ENCODE data around the gene NOTCH1. TPM values are rescaled to one million over a fixed set of nuclear protein-coding genes. Genes with fewer than 3 reads are reported as not detected.
A peak's percentile ranks its signal among the peaks of the same experiment; 100 is the strongest.

NOTCH1 gene
- 10 to 100 TPM; 71.6 to 84.2 TPM for total RNA-seq

DNA sequence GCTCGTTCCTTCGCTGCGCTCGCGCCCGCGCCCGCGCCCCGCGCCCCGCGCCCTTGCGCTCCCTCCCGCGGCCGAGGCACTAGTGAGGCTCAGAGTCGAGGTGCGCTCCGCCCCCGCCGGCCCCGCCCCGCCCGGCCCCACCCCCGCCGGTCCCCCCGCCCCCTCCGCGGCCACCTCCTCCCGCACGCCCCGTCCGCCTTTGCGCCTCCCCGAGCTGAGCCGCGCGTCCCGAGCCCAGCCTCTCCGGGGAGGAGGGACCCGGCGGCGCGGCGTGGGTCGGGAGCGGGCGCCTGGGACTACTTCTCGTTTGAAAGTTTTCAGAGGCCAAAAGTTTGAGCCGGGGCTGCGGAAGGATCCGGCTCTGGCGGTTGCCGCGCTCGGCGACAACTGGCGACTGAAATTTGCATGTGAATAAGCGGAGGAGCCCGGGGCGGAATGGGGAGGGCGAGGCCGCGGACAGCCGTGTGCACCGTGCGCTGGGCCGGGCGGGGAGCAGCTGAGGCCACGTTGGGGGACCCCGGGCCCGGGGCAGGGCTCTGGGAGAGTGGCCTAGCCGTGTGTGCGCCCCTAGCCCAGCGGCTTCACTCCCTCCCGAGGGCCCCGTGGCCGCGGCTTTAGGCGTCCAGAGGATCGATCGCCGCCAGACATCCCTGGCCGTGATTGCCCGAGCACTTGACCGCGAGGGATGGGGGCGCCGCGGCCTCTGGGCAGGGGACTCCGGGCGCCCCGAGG is at the start of gene NOTCH1:
TSS of gene NOTCH1 (minus strand) at position 84 of the 732 bp plus-strand sequence. CDS start 262 bp downstream, outside the sequence.
- ATAC-seq (replicated peaks in 1 of 2) (peak; percentile 72 to 75), DNase-seq (peak; percentile 88 to 92)
- no peaks in the 10 kb centered on the region for H3K9me3 Mint-ChIP-seq
- peaks cover 0 to 4% of the 10 kb centered on the region in 2 donors for H3K36me3 Mint-ChIP-seq (ENCODE audit: insufficient read depth in 2 of 2)
- H3K27ac Mint-ChIP-seq = no peak within 1 kb of the TSS
- H3K27me3 Mint-ChIP-seq (ENCODE audit: low read depth) = no peaks in the 10 kb centered on the region
- peaks cover 50% of the 10 kb centered on the region for H3K4me1 Mint-ChIP-seq (ENCODE audit: low read depth)
- peak within 1 kb of the TSS; percentile 92 to 95 for H3K4me3 Mint-ChIP-seq

DNA sequence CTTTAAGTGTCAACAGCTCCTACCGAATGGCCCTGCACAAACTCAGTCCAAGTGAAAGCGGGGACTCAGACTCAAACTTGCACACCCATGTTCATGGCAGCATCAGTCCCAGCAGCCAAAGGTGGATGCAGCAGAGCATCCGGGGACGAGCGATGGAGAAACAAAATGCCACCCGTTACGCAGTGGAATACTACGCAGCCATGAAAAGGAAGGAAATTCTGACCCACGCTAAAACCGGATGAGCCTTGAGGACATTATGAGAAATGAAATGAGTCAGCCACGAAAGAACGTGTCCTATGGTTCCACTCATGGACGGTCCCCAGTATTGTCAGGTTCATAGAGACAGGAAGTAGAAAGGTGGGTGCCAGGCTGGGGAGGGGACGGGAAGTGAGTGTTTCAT is 48.6 kb upstream of the NOTCH1 start:
- no peaks in the 10 kb centered on the region for H3K27me3 Mint-ChIP-seq (ENCODE audit: low read depth)
- H3K36me3 Mint-ChIP-seq (ENCODE audit: insufficient read depth in 2 of 2) = no peaks in the 10 kb centered on the region
- no peak for ATAC-seq (replicated peaks in 1 of 2)
- H3K27ac Mint-ChIP-seq = no peak overlapping the region
- H3K9me3 Mint-ChIP-seq = no peaks in the 10 kb centered on the region
- H3K4me3 Mint-ChIP-seq = no peak overlapping the region
- DNase-seq = no peak
- H3K4me1 Mint-ChIP-seq (ENCODE audit: low read depth) = no peaks in the 10 kb centered on the region

DNA sequence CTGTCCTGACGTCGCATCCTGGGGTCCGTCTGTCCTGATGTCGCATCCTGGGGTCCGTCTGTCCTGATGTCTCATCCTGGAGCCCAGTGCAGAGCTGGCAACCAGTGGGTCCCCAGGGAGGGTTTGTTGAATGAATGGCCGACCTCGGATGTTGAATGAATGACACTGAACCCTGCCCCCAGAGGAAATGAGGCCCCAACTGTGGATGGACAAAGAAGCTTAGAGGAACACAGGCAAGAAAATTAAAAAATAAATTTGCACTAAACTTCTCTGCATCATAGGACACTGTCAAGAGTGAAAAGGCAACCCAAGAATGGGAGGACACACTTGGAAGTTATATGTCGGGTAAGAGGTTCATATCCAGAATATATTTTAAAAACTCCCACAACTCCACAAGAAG is 47.7 kb upstream of the NOTCH1 start:
- Mint-ChIP-seq H3K9me3 (no peaks in the 10 kb centered on the region), H3K27ac (no peak overlapping the region), H3K36me3 (ENCODE audit: insufficient read depth in 2 of 2) (no peaks in the 10 kb centered on the region), H3K4me3 (no peak overlapping the region), H3K27me3 (ENCODE audit: low read depth) (no peaks in the 10 kb centered on the region), H3K4me1 (ENCODE audit: low read depth) (peaks cover 8% of the 10 kb centered on the region)
- no peak for ATAC-seq (replicated peaks in 1 of 2)
- DNase-seq = no peak

DNA sequence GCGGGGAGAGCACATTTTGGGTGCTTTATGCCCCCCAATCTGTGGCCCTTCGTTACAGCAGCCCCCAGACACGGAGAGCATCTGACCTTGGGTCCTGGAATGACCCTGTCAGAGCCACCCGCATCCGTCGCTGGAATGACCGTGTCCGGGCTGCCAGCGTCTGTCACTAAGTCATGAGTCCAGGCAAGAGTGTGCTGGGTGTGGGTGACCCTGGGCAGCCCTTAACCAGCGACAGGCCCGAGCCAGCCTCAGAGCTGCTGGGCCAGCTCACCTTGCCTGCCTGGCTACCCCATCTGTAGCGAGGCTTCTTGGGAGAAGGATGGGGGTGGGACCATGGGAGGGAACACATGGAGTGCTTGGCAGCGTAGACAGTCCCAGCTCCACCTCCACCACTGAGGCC is 46.8 kb upstream of the NOTCH1 start:
- Mint-ChIP-seq H3K27me3 (ENCODE audit: low read depth) (no peaks in the 10 kb centered on the region), H3K4me3 (no peak overlapping the region), H3K9me3 (no peaks in the 10 kb centered on the region), H3K36me3 (ENCODE audit: insufficient read depth in 2 of 2) (no peaks in the 10 kb centered on the region), H3K27ac (no peak overlapping the region), H3K4me1 (ENCODE audit: low read depth) (peaks cover 14% of the 10 kb centered on the region)
- ATAC-seq (replicated peaks in 1 of 2) (no peak), DNase-seq (no peak)

DNA sequence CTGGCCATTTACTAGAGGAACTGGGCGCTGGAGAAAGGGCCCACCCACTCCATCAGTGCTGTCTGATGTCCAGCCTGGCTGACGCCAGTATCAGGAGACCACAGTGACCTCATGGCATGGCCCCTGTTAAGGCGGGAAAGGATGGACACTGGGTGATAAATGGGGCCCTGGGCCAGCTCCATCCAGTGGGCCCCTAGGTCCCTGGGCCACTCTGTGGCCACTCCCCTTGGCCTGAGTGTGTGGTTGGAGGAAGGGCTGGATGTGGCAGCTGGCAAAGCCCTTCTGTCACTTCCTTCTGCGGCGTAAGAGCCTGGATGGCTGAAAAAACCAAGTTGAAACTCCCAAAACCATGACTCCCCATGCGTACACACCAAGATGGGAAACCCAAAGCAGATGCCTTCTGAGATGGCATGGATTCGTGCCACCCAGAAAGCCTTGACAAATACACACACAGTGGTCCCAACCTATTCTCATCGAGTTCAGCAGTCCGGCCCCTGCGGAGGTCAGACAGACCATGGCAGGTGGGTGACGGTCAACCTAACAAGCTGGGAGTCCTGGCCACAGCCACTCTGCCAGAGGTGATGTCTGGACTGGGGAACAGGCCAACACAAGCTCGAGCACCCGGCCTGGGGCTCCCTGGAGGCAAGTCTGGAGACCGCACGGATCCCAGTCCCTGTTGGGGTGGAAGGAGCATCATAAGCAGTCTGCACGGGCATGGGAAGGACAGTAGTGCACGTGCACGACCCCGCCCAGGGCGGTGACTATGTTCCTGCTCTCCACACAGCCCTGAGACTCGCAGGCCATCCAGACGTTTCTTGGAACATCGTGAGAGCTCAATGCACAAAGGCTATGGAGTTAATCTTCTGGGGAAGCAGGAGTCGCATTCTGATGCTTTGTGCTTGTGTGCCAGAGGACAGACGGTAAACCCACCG is 45.2 kb upstream of the NOTCH1 start:
- no peak for DNase-seq
- Mint-ChIP-seq H3K4me3 (no peak overlapping the region), H3K36me3 (ENCODE audit: insufficient read depth in 2 of 2) (no peaks in the 10 kb centered on the region), H3K4me1 (ENCODE audit: low read depth) (peaks cover 14% of the 10 kb centered on the region), H3K27me3 (ENCODE audit: low read depth) (no peaks in the 10 kb centered on the region), H3K27ac (no peak overlapping the region), H3K9me3 (no peaks in the 10 kb centered on the region)
- ATAC-seq (replicated peaks in 1 of 2) = no peak

DNA sequence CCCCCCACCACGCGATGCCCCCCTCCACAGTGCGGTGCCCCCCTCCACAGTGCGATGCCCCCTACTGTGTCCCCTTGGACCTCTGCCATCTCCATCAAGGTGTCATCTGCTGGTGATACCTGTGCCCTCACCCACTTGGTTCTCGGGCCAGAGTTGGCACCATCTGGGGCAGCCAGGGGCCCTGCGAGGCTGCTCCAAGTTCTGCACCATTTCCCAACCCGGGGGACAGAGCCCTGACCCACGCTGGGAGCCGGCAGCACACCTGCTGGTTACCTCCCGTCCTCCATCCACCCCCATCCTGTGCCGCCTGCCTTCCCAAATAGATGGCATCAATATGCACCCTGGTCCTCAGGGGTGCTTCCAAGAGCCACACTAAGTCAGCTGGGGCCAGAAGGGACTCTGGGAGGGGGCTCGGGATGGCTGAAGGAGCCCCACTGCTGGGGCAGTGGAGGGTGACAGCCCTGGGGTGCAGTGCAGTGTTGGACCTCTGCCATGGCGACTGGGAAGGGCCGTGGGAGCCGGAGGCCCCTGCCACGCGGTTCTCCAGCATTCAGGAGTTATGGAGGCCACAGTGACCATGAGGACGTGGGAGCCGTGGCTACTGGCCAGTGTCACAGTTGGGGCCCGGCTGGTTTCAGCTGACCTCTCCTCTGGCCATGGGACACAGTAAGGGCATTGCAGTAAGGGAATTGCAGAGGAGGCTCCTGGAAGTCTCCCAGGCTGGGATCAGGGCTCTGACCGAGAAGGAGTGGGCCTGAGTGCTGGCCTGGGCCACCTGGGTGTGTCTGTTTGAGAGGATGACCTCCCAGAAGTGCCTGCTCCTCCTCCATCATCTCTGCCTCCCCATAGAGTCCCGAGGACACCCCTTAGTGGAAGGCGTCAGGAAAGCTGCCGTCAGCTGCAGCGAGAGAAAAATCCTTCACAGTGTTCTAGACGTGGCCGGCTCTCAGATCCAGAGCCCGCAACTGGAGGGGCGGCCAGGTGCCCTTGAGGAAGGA is 44.2 kb upstream of the NOTCH1 start:
- no peak for ATAC-seq (replicated peaks in 1 of 2)
- Mint-ChIP-seq H3K27ac (no peak overlapping the region), H3K36me3 (ENCODE audit: insufficient read depth in 2 of 2) (no peaks in the 10 kb centered on the region), H3K9me3 (no peaks in the 10 kb centered on the region), H3K4me3 (peak overlapping the region in 1 of 2 donors; percentile 44), H3K4me1 (ENCODE audit: low read depth) (peaks cover 14% of the 10 kb centered on the region), H3K27me3 (ENCODE audit: low read depth) (no peaks in the 10 kb centered on the region)
- no peak for DNase-seq

DNA sequence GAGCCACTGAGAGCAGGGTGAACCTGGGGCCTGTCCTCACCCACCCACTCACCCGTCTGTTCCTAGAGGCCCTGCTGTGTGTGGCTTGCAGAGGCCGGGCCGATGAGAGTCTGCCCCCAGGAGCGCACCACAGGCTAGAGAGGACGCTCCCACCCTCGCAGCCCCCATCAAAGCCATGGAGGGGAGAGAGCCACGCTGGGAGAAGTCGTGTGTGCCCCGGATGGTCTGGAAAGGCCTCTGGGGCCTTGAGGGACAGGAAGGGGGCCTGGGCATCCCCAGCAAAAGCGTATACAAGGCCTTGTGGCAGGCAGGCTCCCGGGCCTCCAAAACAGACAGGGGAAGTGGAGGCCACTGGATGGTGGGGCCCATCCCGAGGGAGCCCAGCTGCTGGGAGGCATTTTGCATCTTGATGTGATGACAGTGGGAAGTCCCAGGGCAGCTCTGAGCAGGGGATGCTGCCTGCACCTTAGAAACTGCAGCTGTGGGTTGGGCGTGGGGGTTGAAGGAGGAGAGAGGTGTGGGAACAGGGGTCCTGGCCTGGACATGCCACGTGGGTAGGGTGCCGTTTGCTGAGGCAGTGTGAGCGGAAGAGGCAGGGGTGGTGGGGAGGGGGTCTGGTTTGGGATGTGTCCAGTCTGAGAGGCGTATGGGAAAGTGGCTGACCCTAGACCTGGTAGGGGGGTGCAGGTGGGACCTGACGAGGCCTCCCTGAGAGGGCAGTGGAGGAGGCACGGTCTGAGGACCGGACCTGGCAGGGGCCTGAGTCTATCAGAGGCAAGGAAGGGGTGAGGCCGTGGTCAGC is 43.0 kb upstream of the NOTCH1 start:
- DNase-seq (peak in 1 of 2 donors; percentile 27), ATAC-seq (replicated peaks in 1 of 2) (peak; percentile 63 to 80)
- Mint-ChIP-seq H3K4me3 (peak overlapping the region; percentile 25 to 60), H3K9me3 (no peaks in the 10 kb centered on the region), H3K27ac (no peak overlapping the region), H3K4me1 (ENCODE audit: low read depth) (peaks cover 14% of the 10 kb centered on the region), H3K27me3 (ENCODE audit: low read depth) (no peaks in the 10 kb centered on the region), H3K36me3 (ENCODE audit: insufficient read depth in 2 of 2) (no peaks in the 10 kb centered on the region)

DNA sequence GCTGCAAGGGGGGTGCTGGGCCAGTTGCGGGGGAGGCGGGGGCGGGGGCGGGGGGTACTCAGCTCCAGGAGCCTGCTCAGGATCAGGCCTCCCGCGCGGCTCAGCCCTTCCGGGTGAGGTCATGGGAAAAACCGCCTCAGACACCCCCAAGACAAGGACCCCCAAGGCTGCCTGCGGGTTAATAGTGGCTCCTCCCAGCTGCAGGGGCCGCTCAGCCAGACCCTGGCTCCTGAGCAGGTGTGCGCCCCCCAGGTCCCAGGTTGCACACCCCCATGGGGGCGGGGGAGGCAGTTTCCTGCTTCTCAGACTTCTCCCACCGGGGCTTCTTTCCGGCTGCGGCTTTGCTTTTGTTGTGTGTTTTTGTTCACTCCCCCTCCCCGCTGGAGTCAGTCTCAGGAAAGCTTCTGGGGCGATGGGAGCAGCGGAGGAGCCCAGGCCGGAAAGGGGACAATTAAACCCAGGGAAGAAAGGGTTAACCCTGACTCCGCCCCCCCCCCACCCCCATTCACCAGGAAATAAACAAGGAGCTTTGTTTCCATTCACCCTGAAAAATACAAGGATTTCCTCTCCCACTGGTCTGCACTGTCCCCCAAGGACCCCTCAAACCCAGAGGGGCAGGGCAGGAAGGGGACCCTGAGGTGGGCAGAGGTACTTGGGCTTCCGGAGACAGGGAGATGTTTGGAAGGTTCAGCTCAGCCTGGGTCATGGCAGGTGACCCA is 42.3 kb upstream of the NOTCH1 start:
- peak in 1 of 2 donors; percentile 12 for DNase-seq
- peak in 1 of 2 donors; percentile 10 for ATAC-seq (replicated peaks in 1 of 2)
- peak overlapping the region in 1 of 2 donors; percentile 60 for H3K4me3 Mint-ChIP-seq
- no peaks in the 10 kb centered on the region for H3K36me3 Mint-ChIP-seq (ENCODE audit: insufficient read depth in 2 of 2)
- no peaks in the 10 kb centered on the region for H3K27me3 Mint-ChIP-seq (ENCODE audit: low read depth)
- H3K27ac Mint-ChIP-seq = no peak overlapping the region
- H3K4me1 Mint-ChIP-seq (ENCODE audit: low read depth) = peaks cover 14% of the 10 kb centered on the region
- no peaks in the 10 kb centered on the region for H3K9me3 Mint-ChIP-seq

DNA sequence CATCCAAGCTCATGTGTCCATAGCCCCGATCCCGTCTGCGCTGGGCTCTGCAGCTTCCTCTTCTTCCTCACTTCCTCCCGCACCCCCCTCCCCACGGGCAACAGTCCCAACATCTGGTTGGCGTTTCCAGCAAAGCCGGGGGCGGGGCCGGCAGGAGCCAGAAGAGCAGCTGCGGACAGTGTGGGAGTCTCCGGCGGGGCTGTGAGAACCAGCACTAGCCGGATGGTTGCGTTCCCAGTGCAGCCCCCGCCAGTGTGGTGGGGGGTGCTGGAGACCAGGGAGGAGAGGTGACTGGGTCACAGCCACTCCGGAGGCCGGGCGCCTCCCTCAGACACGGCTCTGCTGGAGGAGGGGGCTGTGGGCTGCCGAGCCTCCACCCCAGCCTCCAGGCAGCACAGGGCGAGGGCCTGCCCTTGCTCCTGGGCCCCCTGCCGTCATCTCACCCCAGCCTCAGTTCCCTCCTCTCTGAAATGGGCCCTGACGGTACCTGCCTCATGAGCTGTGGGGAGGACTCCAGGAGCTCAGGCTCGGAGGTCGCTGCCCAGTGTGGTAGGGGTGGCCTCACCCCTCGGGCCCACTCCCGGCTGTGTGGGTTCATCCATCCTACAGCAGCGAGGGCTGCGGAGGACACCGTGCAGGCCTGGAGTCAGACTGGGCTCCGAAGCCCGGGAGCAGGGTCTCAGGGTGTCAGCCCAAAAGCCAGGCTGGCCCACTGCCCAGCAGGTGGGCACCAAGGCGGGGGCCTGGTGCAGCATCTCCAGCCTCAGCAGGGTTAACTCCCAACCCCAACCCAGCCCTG is 41.5 kb upstream of the NOTCH1 start:
- H3K36me3 Mint-ChIP-seq (ENCODE audit: insufficient read depth in 2 of 2) = no peaks in the 10 kb centered on the region
- H3K4me1 Mint-ChIP-seq (ENCODE audit: low read depth) = peaks cover 14% of the 10 kb centered on the region
- no peak overlapping the region for H3K4me3 Mint-ChIP-seq
- H3K27ac Mint-ChIP-seq = no peak overlapping the region
- no peaks in the 10 kb centered on the region for H3K9me3 Mint-ChIP-seq
- no peak for ATAC-seq (replicated peaks in 1 of 2)
- DNase-seq = no peak
- H3K27me3 Mint-ChIP-seq (ENCODE audit: low read depth) = no peaks in the 10 kb centered on the region

DNA sequence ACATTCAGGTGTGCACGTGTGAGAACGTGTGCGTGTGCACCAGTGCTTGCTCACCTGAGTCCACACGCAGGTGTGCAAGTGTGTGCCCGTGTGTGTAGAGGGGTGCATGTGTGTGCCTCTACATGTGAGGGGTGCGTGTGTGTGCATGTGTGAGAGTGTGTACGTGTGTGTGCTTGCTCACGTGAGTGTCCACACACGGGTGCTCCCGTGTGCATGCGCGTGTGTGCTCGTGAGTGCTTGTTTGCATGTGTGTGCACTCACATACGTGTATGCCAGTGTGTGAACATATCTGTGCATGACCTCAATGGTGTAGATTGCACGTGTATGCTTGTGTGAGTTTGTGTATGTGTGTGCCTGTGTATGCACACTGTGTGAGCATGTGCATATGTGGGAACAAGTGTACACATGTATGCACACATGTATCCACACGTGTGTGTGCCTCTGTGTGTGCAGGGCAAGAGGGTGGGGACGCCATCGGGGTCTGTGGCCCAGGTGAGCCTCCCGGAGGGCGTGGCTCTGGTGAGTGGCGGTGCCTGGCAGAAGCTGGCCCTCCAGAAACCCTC is 40.6 kb upstream of the NOTCH1 start:
- no peaks in the 10 kb centered on the region for H3K36me3 Mint-ChIP-seq (ENCODE audit: insufficient read depth in 2 of 2)
- peaks cover 14% of the 10 kb centered on the region for H3K4me1 Mint-ChIP-seq (ENCODE audit: low read depth)

More for the DNA sequence above, 40.6 kb upstream of the NOTCH1 start:
- DNase-seq = no peak
- ATAC-seq (replicated peaks in 1 of 2) = no peak
- no peak overlapping the region for H3K4me3 Mint-ChIP-seq
- no peaks in the 10 kb centered on the region for H3K9me3 Mint-ChIP-seq
- H3K27ac Mint-ChIP-seq = no peak overlapping the region
- no peaks in the 10 kb centered on the region for H3K27me3 Mint-ChIP-seq (ENCODE audit: low read depth)
